Stimulated activated CD4-positive, alpha-beta T cell treated with anti-CD3 and anti-CD28 coated beads, TNF-alpha, amount 100 ng/mL, for 48 hours (primary cell): ENCODE measurements around the gene CASP10.
A peak's percentile ranks its signal among the peaks of the same experiment; 100 is the strongest.
"Not testable (repeated sequence)": the region's sequence is repeated elsewhere in the genome, so short reads cannot be mapped to it uniquely, and the experiment has no call there.

Source experiments
- DNase-seq, 3 donors: peaks; one replicate each; pipeline ENCODE4 v3.0.0-alpha.2; 2020; ENCODE audit warnings: low read depth in 3 of 3

The CASP10 gene

GRCh38 chr2:201233812-201234662 is 51.1 kb downstream of the CASP10 start:
- DNase-seq: no peak

DNA sequence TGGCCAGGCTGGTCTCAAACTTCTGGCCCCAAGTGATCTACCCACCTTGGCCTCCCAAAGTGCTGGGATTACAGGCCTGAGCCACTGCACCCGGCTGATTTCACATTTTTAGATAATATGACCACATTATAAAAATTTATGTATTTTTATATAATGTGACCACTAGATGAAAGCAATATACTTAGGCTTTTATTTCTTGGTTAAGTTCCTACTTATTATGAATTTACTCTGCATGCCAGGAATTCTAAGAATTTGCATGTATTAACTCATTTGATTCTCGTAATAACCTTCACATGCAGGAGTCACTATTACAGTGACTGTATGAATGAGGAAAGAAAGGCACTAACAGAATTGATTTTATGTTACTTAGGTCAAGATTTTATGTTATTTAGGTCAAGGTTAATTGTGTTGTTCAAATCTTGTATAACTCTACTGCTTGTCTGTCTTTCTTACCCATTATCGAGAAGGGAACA is 51.8 kb downstream of the CASP10 start:
- DNase-seq: no peak

GRCh38 chr2:201235860-201236811 is 53.2 kb downstream of the CASP10 start:
- peak in 1 of 3 donors; percentile 25 for DNase-seq

DNA sequence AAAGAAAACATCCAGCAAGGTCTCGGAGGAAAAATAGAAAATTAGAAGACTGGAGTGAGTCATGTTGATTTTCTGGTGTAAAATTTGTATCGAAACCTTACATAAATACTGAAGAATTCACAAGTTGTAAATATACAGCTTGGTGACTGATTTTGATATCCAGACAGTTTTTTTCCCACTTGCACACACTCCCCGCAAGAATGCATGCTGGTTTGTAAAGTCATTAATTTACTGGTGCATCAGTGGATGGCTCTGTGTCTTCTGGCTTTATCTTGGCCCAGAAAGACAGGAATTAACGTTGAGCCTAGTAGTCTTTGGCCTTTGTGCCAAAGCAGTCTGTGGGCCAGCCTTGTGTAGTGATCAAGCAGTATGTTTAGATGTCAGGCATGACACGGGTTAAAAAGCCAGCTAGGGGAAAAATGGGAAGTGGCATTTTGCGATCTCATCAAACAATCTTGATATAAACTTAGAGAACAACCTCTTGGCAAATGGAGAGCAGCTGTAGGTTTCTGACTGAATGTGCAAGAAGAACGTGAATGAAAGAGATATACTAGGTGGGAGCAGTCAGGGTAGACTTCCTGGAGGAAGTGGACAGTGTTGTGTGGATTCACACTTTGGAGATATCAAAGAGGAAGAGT is 54.7 kb downstream of the CASP10 start:
- DNase-seq: no peak

GRCh38 chr2:201239167-201239935 is 56.4 kb downstream of the CASP10 start:
- not testable (repeated sequence) for DNase-seq

- no peak for DNase-seq
Measured at GRCh38 chr2:201242571-201243277, 59.8 kb downstream of the CASP10 start.

DNA sequence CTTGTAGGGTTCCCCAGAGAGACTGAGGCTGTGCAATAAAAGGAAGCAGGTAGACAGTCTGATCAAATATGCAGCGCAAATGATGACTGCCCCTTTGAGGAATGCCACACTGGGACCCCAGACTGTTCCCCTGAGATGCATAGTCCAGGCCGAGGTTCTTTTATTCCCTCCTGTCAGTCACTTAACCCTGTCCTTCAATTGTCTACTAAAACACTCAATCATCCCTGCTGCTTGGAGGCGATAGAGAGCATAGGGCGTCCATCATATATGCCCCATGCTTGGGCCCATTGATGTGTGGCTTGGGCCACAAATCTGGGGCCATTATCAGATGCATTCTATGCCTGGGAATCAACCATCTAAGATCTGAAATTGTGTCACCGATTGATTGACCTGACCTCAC is 61.9 kb downstream of the CASP10 start:
- no peak for DNase-seq

- DNase-seq: no peak
Measured at GRCh38 chr2:201246280-201246679, 63.3 kb downstream of the CASP10 start.

DNA sequence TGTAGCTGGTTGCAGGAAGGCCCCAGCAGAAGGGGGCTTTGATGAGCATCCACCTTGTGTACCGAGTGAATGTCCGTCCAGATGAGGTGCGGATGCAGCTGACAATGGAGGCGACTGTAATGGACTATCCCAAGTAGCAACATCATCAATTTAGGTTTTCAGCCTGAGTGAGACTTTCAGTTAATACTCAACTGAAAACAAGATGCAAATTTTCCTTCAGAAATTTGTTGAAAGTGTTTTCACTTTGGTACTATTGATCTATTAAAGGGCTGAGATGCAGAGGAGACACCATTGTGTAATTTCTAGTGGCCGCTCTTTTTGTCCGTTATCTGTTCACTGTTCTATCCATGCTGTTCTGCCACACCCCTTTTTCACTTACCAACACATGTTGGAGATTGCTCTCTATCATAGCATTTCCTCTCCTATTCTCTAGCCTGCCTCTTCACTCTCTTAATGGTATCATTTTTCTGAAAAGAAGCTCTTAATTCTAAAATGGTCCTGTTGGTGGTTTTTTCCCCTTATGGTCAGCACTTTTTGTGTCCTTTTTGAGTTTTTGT is 65.4 kb downstream of the CASP10 start:
- no peak for DNase-seq

- DNase-seq: no peak
Measured at GRCh38 chr2:201249889-201250288, 66.9 kb downstream of the CASP10 start.

DNA sequence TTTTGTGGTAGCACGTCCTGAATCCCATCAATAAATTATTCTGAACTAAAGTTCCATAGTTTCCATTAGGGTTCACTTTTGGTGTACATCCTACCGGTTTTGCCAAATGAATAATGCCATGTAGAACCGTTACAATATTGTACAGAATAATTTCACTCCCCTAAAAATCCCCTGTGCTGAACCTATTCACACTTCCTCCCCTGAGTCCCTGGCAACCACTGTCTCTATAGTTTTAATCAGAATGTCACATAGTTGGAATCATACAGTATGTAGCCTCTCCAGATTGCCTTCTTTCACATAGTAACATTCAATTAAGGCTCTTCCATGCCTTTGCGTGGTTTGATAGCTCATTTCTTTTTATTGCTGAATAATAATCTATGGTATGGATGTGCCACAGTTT is 67.8 kb downstream of the CASP10 start:
- no peak for DNase-seq

DNA sequence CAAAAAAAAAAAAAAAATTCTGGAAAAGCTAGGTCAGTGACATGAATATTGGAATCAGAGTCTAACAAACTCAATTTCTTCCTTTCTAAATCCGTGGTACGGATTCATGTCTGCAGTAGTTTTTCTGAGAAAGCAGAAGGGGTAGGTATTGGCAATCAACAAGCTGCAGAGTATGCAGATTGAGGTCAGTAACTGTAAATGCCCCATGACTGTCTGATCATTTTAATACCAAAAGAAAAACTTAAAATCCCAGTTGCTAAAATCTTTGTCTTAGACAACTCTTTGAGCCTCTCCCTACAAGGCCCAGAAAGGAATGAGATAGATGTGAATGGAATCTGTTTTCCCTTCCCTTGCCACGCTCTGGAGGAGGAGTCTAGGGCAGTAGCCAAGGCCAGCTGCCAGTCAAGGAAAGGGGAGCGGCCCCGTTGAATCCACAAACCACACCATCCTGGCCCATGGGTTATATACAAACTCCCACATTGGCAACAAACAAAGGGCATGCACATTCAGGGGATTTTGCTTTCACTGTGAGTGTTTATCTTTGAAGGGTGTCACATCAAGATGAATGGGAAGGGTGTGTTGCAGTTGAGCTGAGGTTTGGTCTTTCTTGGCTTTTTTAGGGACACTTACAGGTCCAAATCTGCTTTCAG is 71.3 kb downstream of the CASP10 start:
- DNase-seq: no peak

DNA sequence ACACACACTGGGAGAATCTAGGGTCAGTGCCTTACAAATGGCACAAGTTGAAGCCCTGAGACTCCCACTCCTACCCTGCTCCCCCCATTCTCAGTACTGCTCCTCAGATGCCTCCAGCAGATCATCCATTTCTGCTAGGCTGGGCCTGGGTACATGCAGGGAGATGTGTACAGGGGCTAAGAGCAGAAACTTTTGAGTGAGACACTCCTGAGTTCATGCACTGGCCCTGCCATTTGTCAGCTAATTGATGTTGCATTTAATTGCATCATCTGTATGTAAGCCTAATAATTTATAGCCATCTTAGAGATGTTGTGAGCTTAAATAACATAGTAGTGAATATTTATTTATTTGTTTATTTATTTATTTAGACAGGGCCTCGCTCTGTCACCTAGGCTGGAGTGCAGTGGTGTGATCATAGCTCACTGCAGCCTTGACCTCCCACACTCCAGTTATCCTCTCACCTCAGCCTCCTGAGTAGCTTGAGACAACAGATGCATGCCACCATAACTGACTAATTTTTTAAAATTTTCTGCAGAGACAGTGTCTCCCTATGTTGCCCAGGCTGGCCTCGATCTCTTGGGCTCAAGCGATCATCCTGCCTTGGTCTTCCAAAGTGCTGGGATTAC is 72.6 kb downstream of the CASP10 start:
- DNase-seq: no peak

- DNase-seq: no peak
Measured at GRCh38 chr2:201256082-201256481, 73.1 kb downstream of the CASP10 start.

DNA sequence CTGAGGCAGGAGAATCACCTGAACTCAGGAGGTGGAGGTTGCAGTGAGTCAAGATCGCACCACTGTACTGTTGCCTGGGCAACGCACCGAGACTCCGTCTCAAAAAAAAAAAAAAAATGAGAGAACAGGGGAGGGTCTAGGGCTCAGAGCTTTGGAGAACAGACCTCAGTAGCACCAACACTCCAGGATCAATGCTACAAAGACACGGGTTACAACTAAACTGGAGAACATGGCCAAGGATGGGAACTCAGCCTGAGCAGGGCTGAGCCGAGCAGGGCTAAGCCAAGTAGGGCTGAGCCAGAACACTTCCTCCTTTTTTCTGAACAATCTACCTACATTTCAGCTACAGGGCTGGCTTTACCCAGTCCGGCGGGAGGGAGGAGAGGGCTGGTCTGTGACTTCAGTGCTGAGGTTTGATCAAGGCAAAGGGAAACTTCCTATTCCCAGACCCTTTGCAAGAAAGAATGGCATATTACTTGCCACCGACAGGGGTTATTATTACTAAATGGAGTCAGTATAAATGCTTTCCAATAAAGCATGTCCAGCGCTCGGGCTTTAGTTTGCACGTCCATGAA is 74.5 kb downstream of the CASP10 start:
- DNase-seq: no peak

DNA sequence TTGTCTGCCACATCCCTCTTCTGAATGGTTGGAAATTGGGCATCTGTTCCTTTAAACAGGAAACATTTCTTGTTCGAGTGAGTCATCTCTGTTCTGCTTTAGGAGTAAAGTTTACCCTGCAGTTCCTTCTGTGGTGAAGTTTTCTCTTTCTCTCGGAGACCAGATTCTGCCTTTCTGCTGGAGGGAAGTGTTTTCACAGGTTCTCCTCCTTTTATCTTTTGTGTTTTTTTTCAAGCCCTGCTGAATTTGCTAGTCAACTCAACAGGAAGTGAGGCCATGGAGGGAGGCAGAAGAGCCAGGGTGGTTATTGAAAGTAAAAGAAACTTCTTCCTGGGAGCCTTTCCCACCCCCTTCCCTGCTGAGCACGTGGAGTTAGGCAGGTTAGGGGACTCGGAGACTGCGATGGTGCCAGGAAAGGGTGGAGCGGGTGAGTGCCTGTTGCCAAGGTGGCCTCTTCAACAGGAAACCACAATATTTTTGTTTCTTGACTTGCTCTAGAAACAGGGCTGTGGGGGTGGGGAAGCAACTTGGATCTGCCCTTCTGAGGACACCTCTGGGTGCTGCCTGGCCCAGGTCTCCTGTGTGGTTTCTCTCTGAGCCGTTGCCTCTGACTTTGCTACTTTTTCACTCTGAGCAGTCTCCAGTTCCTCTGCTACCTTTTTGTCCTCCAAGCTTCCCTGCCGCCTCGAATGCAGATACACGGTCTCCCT is 75.2 kb downstream of the CASP10 start:
- peak; percentile 79 to 91 (median 88) for DNase-seq

DNA sequence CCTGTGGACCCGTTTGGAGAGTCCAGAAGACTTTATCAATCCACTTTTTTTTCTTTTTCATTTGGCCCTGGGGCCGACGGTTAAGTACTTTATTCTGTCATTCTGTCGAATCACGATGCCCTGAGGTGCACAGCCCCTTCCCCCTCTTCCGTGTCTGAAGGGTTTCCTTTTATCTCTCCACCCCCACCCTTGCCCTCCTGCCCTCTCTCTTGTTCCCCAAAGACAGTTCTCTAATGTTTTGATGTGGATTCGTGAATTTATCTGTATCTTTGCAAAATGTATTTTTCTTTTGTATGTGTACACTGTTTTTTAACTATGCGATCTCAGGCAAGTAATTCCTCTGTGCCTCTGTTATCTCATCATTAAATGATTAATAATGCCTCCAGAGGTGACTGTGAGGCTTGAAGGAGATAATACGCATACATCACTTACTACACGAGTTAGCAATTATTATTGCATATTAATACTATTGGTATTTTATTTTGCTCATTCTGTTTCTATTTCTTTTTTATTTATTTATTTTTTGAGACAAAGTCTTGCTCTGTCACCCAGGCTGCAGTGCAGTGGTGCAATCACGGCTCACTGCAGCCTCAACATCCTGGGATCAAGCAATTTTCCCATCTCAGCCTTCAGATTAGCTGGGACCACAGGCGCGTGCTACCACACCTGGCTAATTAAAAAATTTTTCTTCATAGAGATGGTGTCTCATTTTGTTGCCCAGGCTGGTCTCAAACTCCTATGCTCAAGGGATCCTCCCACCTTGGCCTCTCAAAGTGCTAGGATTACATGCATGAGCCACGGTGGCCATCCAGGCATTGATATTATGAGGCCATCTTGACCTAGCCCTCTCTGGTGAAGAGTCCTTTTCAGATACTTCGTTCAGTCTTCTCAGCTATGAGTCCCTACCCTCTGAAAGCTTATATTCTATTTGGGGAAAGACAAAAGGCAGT is 76.0 kb downstream of the CASP10 start:
- DNase-seq: no peak
